HEK293 (cell line): Measurements from ENCODE around the gene SERTAD2.

ENCODE experiments used
- CTCF ChIA-PET: fragments of 350-600 bp; formaldehyde crosslinking; extraction: SDS; loops from one replicate; lab custom pipeline; 2021; ENCODE audit warnings: antibody characterized with exemption; lab: Yijun Ruan, JAX
- POLR2A ChIA-PET: fragments of 300-600 bp; formaldehyde crosslinking; extraction: SDS; loops from one replicate; lab custom pipeline; 2020; ENCODE audit warnings: antibody characterized with exemption, inconsistent platforms; lab: Yijun Ruan, JAX
- H3K27ac ChIP-seq: fragments of 200-500 bp; sonication (Bioruptor generic); 2 replicates; pipeline ENCODE4 v1.5.1; 2014; ENCODE audit warnings: low read depth, low read length, control low read depth, inconsistent platforms; ENCODE audit errors: extremely low read depth
- H3K36me3 ChIP-seq, 2 experiments: fragments of 200-500 bp in 1 of 2; sonication (Bioruptor generic) in 1 of 2; 1 replicate in 1 of 2; 2 replicates in 1 of 2; pipeline ENCODE4 v1.5.1; 2014 to 2017; ENCODE audit warnings: inconsistent platforms in 2 of 2, low read length in 2 of 2; ENCODE audit not compliant: control insufficient read depth in 2 of 2, insufficient read depth in 1 of 2
- H3K4me1 ChIP-seq: fragments of 200-500 bp; sonication (Bioruptor generic); 2 replicates; pipeline ENCODE4 v1.5.1; 2014; ENCODE audit warnings: mild to moderate bottlenecking, low read length, inconsistent platforms; ENCODE audit not compliant: control insufficient read depth, insufficient read depth
- H3K4me3 ChIP-seq: 2 replicates; pipeline ENCODE4 v1.5.1; 2011; ENCODE audit warnings: low read depth, mild to moderate bottlenecking, control low read depth, low read length, moderate library complexity
- H3K9me3 ChIP-seq: fragments of 200-500 bp; sonication (Bioruptor generic); 2 replicates; pipeline ENCODE4 v1.5.1; 2014; ENCODE audit warnings: low read depth, low read length, inconsistent platforms; ENCODE audit not compliant: control insufficient read depth, insufficient read depth
- ZNF221 ChIP-seq: fragments of 450-650 bp; formaldehyde crosslinking; IDR thresholded peaks from 2 replicates; pipeline ENCODE4 v1.5.1; 2017; ENCODE audit warnings: missing biosample characterization, missing genetic modification characterization, borderline replicate concordance

Gene SERTAD2

DNA sequence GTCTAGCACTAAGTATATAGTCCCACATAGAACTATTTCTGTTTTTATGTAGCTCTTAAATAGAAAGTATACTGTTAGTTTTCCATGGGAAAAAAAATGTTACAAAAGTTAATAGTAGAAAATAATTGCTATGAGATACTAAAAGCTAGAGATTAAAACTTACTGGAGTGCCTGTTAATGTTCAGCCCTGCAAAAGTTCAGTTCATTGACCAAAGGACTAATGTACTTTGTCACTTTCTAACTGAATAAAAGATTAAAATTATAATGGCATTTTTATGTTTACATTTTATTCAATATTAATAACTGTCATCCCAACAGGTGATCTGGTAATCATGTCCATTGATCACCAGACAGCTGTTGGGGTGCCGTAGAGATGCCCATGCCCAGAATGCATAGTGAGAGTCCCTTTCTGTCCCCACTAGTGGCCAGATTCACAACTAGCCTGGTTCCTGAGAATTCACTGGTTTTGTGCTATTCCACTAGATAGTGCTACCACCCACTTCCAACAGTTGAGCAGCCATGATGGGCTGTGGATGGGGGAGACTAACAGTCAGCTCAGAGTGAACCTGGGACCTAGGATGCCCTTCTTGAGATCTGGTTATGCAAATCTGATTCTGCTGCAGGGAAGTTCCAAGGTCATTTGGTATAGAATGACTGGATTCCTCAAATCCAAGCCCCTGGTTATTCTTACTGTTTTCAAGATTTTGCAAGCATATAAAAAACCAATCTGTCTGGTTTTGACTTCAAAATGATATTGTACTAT, 71.8 kb downstream of the SERTAD2 start:
- H3K27ac ChIP-seq, result no peak overlapping the region
- no peak overlapping the region for H3K4me3 ChIP-seq
- CTCF ChIA-PET, result interaction anchor here (0.6 to 2.8 kb wide), 7 partner anchors 10 to 291 kb away, joined by 3 to 11 read pairs (median 4); no protein-coding TSS in a partner anchor
- no peaks in the 10 kb centered on the region for H3K4me1 ChIP-seq
- TF ChIP-seq ZNF221, result no peak
- H3K36me3 ChIP-seq, result peaks cover 17 to 26% of the 10 kb centered on the region in 2 experiments
- POLR2A ChIA-PET, result no interaction called here
- H3K9me3 ChIP-seq, result no peaks in the 10 kb centered on the region
